Body of pancreas (tissue), 4 donors: ENCODE data around the gene ZNF212. TPM values are rescaled to one million over a fixed set of nuclear protein-coding genes. Genes with fewer than 3 reads are reported as not detected.
A peak's percentile ranks its signal among the peaks of the same experiment; 100 is the strongest.

Experiments used
- ATAC-seq: fragments of 150-250 bp; one replicate; pipeline ENCODE4 v1.9.1; 2016
- DNase-seq, 4 donors: peaks; one replicate each; pipeline ENCODE4 v3.0.0-alpha.2; 2019
- H3K27ac ChIP-seq, 4 donors: fragments of 200-600 bp; sonication (generic); 1 replicate in 3 of 4; 2 replicates in 1 of 4; pipeline versions ENCODE4 v1.5.1 to v1.6.1; 2016 to 2019; ENCODE audit warnings: mild to moderate bottlenecking in 1 of 4, mixed read lengths in 1 of 4, moderate library complexity in 1 of 4
- H3K27me3 ChIP-seq, 2 donors: fragments of 200-600 bp; sonication (generic); one replicate each; pipeline ENCODE4 v1.6.0; 2016; ENCODE audit warnings: mild to moderate bottlenecking in 1 of 2
- H3K36me3 ChIP-seq, 2 donors: fragments of 200-600 bp; sonication (generic); replicated peaks in 1 of 2; 2 replicates each; pipeline ENCODE4 v1.5.1; 2016; ENCODE audit warnings: low read depth in 2 of 2; ENCODE audit not compliant: insufficient read depth in 1 of 2
- H3K4me1 ChIP-seq: fragments of 200-600 bp; sonication (generic); one replicate; pipeline ENCODE4 v1.6.0; 2016
- H3K4me3 ChIP-seq, 2 donors: fragments of 200-600 bp; sonication (generic); 1 replicate in 1 of 2; 2 replicates in 1 of 2; pipeline ENCODE4 v1.5.1; 2016 to 2019
- H3K9me3 ChIP-seq, 3 donors: fragments of 200-600 bp; sonication (generic); 1 replicate in 2 of 3; 2 replicates in 1 of 3; pipeline ENCODE4 v1.5.1; 2016
- POLR2A ChIP-seq, 3 donors: fragments of 450-650 bp; IDR thresholded peaks; one replicate each; pipeline ENCODE4 v1.6.1; 2016; ENCODE audit warnings: antibody characterized with exemption in 3 of 3, mild to moderate bottlenecking in 2 of 3
- WGBS, 2 donors: methylation state at CpG; one replicate each; pipeline ENCODE4 v1.1.5; 2017; 5-methylcytosine and 5-hydroxymethylcytosine counted together
- intact Hi-C: fragments of 100-400 bp; cut with DNase I; formaldehyde crosslinking; loops from one replicate; pipeline ENCODE4 v1.15.1; 2023
- total RNA-seq, 2 donors: library from RNA; depleted of rRNA; stranded (reverse); fragments of >200 nt; gene quantifications; one replicate each; pipeline ENCODE4 v1.1.0, GENCODE V29; 2016
- TF ChIP-seq, protein P1 (sequence below), 7 experiments: fragments of 450-650 bp in 4 of 7; fragments of 200-600 bp in 3 of 7; sonication (generic) in 3 of 7; IDR thresholded peaks; one replicate each; pipeline ENCODE4 v1.5.1; 2016 to 2019; ENCODE audit warnings: antibody characterized with exemption in 7 of 7

The ZNF212 gene
- total RNA-seq, 2 donors from 2014 or later = 5.7 to 6.6 TPM

GRCh38 chr7:149284850-149285585 is 45.6 kb downstream of the ZNF212 start:
- 1 to 4% methylated on average over 4 to 66 of the region's 66 CpGs for WGBS, 2 donors
- Histone ChIP-seq H3K4me1 (peaks cover 29% of the 10 kb centered on the region), H3K27ac (peak overlapping the region; percentile 45 to 74 (median 64)), H3K9me3 (no peaks in the 10 kb centered on the region), H3K27me3 (no peaks in the 10 kb centered on the region), H3K4me3 (peak overlapping the region in 1 of 2 donors; percentile 23), H3K36me3 (peaks cover 0 to 2% of the 10 kb centered on the region in 2 donors)
- TF ChIP-seq POLR2A (IDR thresholded peaks at IDR 0.05) = peak; percentile 60 to 80 (median 69)
- TF ChIP-seq, protein P1, sequence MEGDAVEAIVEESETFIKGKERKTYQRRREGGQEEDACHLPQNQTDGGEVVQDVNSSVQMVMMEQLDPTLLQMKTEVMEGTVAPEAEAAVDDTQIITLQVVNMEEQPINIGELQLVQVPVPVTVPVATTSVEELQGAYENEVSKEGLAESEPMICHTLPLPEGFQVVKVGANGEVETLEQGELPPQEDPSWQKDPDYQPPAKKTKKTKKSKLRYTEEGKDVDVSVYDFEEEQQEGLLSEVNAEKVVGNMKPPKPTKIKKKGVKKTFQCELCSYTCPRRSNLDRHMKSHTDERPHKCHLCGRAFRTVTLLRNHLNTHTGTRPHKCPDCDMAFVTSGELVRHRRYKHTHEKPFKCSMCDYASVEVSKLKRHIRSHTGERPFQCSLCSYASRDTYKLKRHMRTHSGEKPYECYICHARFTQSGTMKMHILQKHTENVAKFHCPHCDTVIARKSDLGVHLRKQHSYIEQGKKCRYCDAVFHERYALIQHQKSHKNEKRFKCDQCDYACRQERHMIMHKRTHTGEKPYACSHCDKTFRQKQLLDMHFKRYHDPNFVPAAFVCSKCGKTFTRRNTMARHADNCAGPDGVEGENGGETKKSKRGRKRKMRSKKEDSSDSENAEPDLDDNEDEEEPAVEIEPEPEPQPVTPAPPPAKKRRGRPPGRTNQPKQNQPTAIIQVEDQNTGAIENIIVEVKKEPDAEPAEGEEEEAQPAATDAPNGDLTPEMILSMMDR (IDR thresholded peaks at IDR 0.05) = peak in 3 of 7 experiments; percentile 18 to 56 (median 40)
- intact Hi-C loops = no loop called here
- DNase-seq = peak; percentile 98 to 99 (median 99)
- peak; percentile 98 for ATAC-seq

- 2 to 5% methylated on average over 8 to 11 of the region's 11 CpGs for WGBS, 2 donors
- peak in 2 of 4 donors; percentile 32 to 39 for DNase-seq
Measured at GRCh38 chr7:149285603-149286002, 46.2 kb downstream of the ZNF212 start.

DNA sequence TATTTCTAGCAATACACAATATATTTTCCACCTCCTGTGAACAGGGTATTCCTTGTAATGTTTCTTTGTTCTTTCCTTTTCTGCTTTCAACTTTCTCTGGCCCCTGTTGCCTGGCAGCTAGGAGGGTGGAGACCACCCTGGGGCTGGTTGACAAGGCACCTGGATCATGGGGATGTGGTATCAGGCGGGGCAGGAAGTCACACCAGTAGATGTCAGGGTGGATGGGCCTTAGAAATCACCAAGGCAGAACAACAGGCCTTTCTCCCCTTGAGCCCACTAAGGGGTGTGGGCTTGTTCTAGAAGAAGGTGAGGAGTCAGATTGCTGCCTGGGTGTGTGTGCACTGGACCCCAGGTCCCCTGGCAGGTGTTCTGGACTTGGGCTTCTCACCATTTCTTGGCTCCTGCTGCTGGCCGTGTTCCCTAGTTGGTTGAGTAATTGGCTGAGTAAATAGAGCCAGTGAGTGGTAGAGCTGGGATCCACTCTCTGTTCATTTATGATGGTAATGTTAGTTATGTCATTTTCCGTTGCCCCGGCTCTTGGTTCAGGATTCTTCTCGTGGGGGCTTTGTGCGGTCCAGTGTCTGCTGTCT is 47.5 kb downstream of the ZNF212 start:
- Histone ChIP-seq H3K36me3 (no peaks in the 10 kb centered on the region), H3K4me1 (peaks cover 29% of the 10 kb centered on the region), H3K27me3 (no peaks in the 10 kb centered on the region), H3K9me3 (no peaks in the 10 kb centered on the region), H3K27ac (peak overlapping the region in 2 of 4 donors; percentile 22 to 34), H3K4me3 (no peak overlapping the region)
- WGBS, 2 donors = 67 to 82% methylated on average over 6 of the region's 6 CpGs
- no peak for TF ChIP-seq POLR2A (IDR thresholded peaks at IDR 0.05)
- TF ChIP-seq, protein P1 (IDR thresholded peaks at IDR 0.05) = no peak
- DNase-seq (peak; percentile 78 to 90 (median 87)), ATAC-seq (peak; percentile 45)
- intact Hi-C loops = no loop called here

More at GRCh38 chr7:149285603-149286002, 46.2 kb downstream of the ZNF212 start:
- peak; percentile 2 for ATAC-seq
- Histone ChIP-seq H3K9me3 (no peaks in the 10 kb centered on the region), H3K36me3 (no peaks in the 10 kb centered on the region), H3K27ac (peak overlapping the region; percentile 45 to 74 (median 64)), H3K4me1 (peaks cover 29% of the 10 kb centered on the region), H3K4me3 (peak overlapping the region in 1 of 2 donors; percentile 23), H3K27me3 (no peaks in the 10 kb centered on the region)
- intact Hi-C loops = no loop called here
- no peak for TF ChIP-seq POLR2A (IDR thresholded peaks at IDR 0.05)
- TF ChIP-seq, protein P1 (IDR thresholded peaks at IDR 0.05) = no peak

GRCh38 chr7:149287622-149288021 is 48.2 kb downstream of the ZNF212 start:
- WGBS, 2 donors = 89 to 98% methylated on average over 9 to 10 of the region's 10 CpGs
- H3K27me3 ChIP-seq = no peaks in the 10 kb centered on the region
- ATAC-seq (no peak), DNase-seq (no peak)
- H3K4me1 ChIP-seq = peaks cover 29% of the 10 kb centered on the region
- no peak overlapping the region for H3K27ac ChIP-seq
- intact Hi-C loops = no loop called here
- no peak overlapping the region for H3K4me3 ChIP-seq
- H3K9me3 ChIP-seq = no peaks in the 10 kb centered on the region
- no peak for TF ChIP-seq POLR2A (IDR thresholded peaks at IDR 0.05)
- TF ChIP-seq, protein P1 (IDR thresholded peaks at IDR 0.05) = no peak
- no peaks in the 10 kb centered on the region for H3K36me3 ChIP-seq
